Fibroblast of the aortic adventitia (primary cell): ENCODE results near the gene MYF5. TPM values are rescaled to one million over a fixed set of nuclear protein-coding genes. Genes with fewer than 3 reads are reported as not detected.

Experiments
- DNase-seq: peaks from one replicate; pipeline ENCODE4 v3.0.0-alpha.2; 2010; ENCODE audit warnings: low read depth
- H3K4me3 ChIP-seq: 2 replicates; pipeline ENCODE4 v1.5.1; 2011; ENCODE audit warnings: low read depth, mild to moderate bottlenecking, control low read depth, low read length, moderate library complexity
- CTCF ChIP-seq: IDR thresholded peaks from 2 replicates; pipeline ENCODE4 v1.5.1; 2011; ENCODE audit warnings: mild to moderate bottlenecking, low read length, control low read depth, inconsistent platforms; ENCODE audit not compliant: insufficient read depth
- total RNA-seq: library from RNA; depleted of rRNA; stranded (reverse); fragments of >200 nt; gene quantifications from 2 replicates; pipeline ENCODE4 v1.2.3, GENCODE V29; 2012; ENCODE audit warnings: low replicate concordance

The MYF5 gene
- total RNA-seq, 1 donor, result not detected

- DNase-seq, result peak; percentile 12
- no peak for TF ChIP-seq CTCF
- no peak overlapping the region for H3K4me3 ChIP-seq
Measured at GRCh38 chr12:80756875-80757274, 40.2 kb downstream of the MYF5 start.

- TF ChIP-seq CTCF, result no peak
- H3K4me3 ChIP-seq, result no peak overlapping the region
- no peak for DNase-seq
Measured at GRCh38 chr12:80761838-80762237, 45.1 kb downstream of the MYF5 start.

GRCh38 chr12:80763874-80764273, 47.2 kb downstream of the MYF5 start:
- no peak overlapping the region for H3K4me3 ChIP-seq
- TF ChIP-seq CTCF, result peak; percentile 60
- peak; percentile 80 for DNase-seq

GRCh38 chr12:80766210-80766609, 49.5 kb downstream of the MYF5 start:
- TF ChIP-seq CTCF, result no peak

GRCh38 chr12:80766897-80767296, 50.2 kb downstream of the MYF5 start:
- no peak for DNase-seq
- no peak overlapping the region for H3K4me3 ChIP-seq
- no peak for TF ChIP-seq CTCF

More at GRCh38 chr12:80766210-80766609, 49.5 kb downstream of the MYF5 start:
- H3K4me3 ChIP-seq, result no peak overlapping the region
- DNase-seq, result no peak

Other genes with a start within 250 kb of the MYF5 start
- not detected in 2 replicates for gene MYF6, start 9.3 kb upstream of the MYF5 start, total RNA-seq
- 6.6 and 8.9 TPM in 2 replicates for gene LIN7A, start 221.0 kb downstream of the MYF5 start, total RNA-seq